NCI-H1092 (cell line): ENCODE data around the gene FFAR2.
"Not testable (repeated sequence)": the region's sequence is repeated elsewhere in the genome, so short reads cannot be mapped to it uniquely, and the experiment has no call there.

ENCODE experiments used
- DNase-seq: peaks from one replicate; lab custom pipeline; 2025; lab: John Stamatoyannopoulos, UW

The FFAR2 gene

GRCh38 chr19:35455616-35456201 lies 7.7 kb downstream of the FFAR2 start:
- no peak for DNase-seq

- DNase-seq, result no peak
Measured at GRCh38 chr19:35457173-35457572, 9.1 kb downstream of the FFAR2 start.

- no peak for DNase-seq
Measured at GRCh38 chr19:35458192-35458591, 10.1 kb downstream of the FFAR2 start.

- DNase-seq, result no peak
Measured at GRCh38 chr19:35458731-35459391, 10.8 kb downstream of the FFAR2 start.

GRCh38 chr19:35459414-35460082 lies 11.5 kb downstream of the FFAR2 start:
- DNase-seq, result no peak

- DNase-seq, result no peak
Measured at GRCh38 chr19:35460608-35461007, 12.6 kb downstream of the FFAR2 start.

- no peak for DNase-seq
Measured at GRCh38 chr19:35461060-35461459, 13.0 kb downstream of the FFAR2 start.

- DNase-seq, result not testable (repeated sequence)
Measured at GRCh38 chr19:35461788-35462187, 13.7 kb downstream of the FFAR2 start.

- DNase-seq, result no peak
Measured at GRCh38 chr19:35462476-35462953, 14.5 kb downstream of the FFAR2 start.

- not testable (repeated sequence) for DNase-seq
Measured at GRCh38 chr19:35462956-35463355, 14.9 kb downstream of the FFAR2 start.

- no peak for DNase-seq
Measured at GRCh38 chr19:35466259-35466658, 18.2 kb downstream of the FFAR2 start.

GRCh38 chr19:35468637-35469036 lies 20.6 kb downstream of the FFAR2 start:
- no peak for DNase-seq

- no peak for DNase-seq
Measured at GRCh38 chr19:35470128-35470527, 22.1 kb downstream of the FFAR2 start.

GRCh38 chr19:35471075-35471474 lies 23.0 kb downstream of the FFAR2 start:
- not testable (repeated sequence) for DNase-seq

- DNase-seq, result no peak
Measured at GRCh38 chr19:35471946-35472345, 23.9 kb downstream of the FFAR2 start.

- no peak for DNase-seq
Measured at GRCh38 chr19:35474104-35474503, 26.0 kb downstream of the FFAR2 start.

GRCh38 chr19:35474594-35474993 lies 26.5 kb downstream of the FFAR2 start:
- not testable (repeated sequence) for DNase-seq

GRCh38 chr19:35476149-35476548 lies 28.1 kb downstream of the FFAR2 start:
- no peak for DNase-seq

GRCh38 chr19:35478794-35479677 lies 31.0 kb downstream of the FFAR2 start:
- no peak for DNase-seq

- no peak for DNase-seq
Measured at GRCh38 chr19:35483089-35483488, 35.0 kb downstream of the FFAR2 start.

GRCh38 chr19:35484252-35485036 lies 36.4 kb downstream of the FFAR2 start:
- no peak for DNase-seq
